Stomach (tissue), 4 donors: ENCODE results near the gene MGME1.

Experiments
- CTCF ChIP-seq, 7 experiments: fragments of 450-650 bp in 4 of 7; fragments of 200-600 bp in 3 of 7; sonication (generic) in 3 of 7; IDR thresholded peaks; one replicate each; pipeline ENCODE4 v1.5.1; 2016 to 2019; ENCODE audit warnings: antibody characterized with exemption in 7 of 7, control low read depth in 2 of 7, mild to moderate bottlenecking in 1 of 7
- POLR2A ChIP-seq, 4 donors: fragments of 450-650 bp; IDR thresholded peaks; one replicate each; pipeline ENCODE4 v1.6.1; 2016; ENCODE audit warnings: antibody characterized with exemption in 4 of 4, control low read depth in 2 of 4, mild to moderate bottlenecking in 1 of 4, moderate library complexity in 1 of 4
- POLR2AphosphoS5 ChIP-seq, 3 donors: sonication (generic); formaldehyde crosslinking; IDR thresholded peaks; one replicate each; pipeline ENCODE4 v1.6.1; 2016; ENCODE audit warnings: antibody characterized with exemption in 3 of 3

GRCh38 chr20:18005170-18005989 is 36.6 kb downstream of the MGME1 start:
- TF ChIP-seq POLR2AphosphoS5 (IDR thresholded peaks at IDR 0.05): no peak
- no peak for TF ChIP-seq CTCF (IDR thresholded peaks at IDR 0.05)
- TF ChIP-seq POLR2A (IDR thresholded peaks at IDR 0.05): no peak
